Metanephros (tissue), 2 donors: ENCODE data around the gene KIR2DL4. TPM values are rescaled to one million over a fixed set of nuclear protein-coding genes. Genes with fewer than 3 reads are reported as not detected.

Source experiments
- small RNA-seq: library from RNA; depleted of rRNA; stranded (forward); fragments of <200 nt; gene quantifications from one replicate; pipeline ENCODE3, GENCODE V24; 2014; ENCODE audit warnings: low replicate concordance
- total RNA-seq: library from RNA; depleted of rRNA; stranded (reverse); fragments of >200 nt; gene quantifications from one replicate; pipeline ENCODE4 v1.2.3, GENCODE V29; 2014

Gene KIR2DL4
- total RNA-seq: not detected

DNA sequence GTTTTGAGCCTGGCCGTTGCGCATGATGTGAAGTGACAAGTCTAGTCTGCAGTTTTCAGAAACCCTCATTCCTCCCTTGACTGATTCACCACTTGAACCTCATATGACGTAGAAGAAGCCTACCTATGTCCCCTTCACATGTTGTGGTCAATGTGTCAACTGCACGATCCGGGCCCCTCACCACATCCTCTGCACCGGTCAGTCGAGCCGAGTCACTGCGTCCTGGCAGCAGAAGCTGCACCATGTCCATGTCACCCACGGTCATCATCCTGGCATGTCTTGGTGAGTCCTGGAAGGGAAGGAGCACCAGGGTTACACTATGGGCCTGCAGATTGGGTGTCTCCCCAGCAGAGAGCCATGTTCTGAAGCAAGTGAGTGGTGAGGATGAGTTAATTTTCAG is at the start of gene KIR2DL4:
TSS of gene KIR2DL4 (plus strand) at position 201 of the 400 bp plus-strand sequence. CDS start at position 243, 42 bp downstream.

DNA sequence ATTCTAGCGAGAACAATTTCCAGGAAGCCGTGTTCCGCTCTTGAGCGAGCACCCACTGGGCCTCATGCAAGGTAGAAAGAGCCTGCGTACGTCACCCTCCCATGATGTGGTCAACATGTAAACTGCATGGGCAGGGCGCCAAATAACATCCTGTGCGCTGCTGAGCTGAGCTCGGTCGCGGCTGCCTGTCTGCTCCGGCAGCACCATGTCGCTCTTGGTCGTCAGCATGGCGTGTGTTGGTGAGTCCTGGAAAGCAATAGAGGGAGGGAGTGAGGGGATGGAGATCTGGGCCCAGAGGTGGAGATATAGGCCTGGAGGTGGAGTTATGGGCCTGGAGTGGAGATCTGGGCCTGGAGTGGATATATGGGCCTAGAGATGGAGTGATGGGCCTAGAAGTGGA is 33.8 kb upstream of the KIR2DL4 start, which contains the start of gene KIR2DL1:
TSS of gene KIR2DL1 (plus strand) at position 148 of the 400 bp plus-strand sequence. CDS start at position 206, 58 bp downstream.

DNA sequence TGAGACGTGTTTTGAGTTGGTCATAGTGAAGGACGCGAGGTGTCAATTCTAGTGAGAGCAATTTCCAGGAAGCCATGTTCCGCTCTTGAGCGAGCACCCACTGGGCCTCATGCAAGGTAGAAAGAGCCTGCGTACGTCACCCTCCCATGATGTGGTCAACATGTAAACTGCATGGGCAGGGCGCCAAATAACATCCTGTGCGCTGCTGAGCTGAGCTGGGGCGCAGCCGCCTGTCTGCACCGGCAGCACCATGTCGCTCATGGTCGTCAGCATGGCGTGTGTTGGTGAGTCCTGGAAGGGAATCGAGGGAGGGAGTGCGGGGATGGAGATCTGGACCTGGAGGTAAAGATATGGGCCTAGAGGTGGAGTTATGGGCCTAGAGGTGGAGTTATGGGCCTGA is 12.8 kb downstream of the KIR2DL4 start, which contains the start of gene KIR3DL1:
TSS of gene KIR3DL1 (plus strand) at position 218 of the 400 bp plus-strand sequence.

DNA sequence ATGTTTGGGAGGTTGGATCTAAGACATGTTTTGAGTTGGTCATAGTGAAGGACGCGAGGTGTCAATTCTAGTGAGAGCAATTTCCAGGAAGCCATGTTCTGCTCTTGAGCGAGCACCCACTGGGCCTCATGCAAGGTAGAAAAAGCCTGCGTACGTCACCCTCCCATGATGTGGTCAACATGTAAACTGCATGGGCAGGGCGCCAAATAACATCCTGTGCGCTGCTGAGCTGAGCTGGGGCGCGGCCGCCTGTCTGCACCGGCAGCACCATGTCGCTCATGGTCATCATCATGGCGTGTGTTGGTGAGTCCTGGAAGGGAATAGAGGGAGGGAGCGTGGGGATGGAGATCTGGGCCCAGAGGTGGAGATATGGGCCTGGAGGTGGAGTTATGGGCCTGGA is 29.1 kb downstream of the KIR2DL4 start, which contains the start of gene KIR2DS4:
TSS of gene KIR2DS4 (plus strand) at position 181 of the 400 bp plus-strand sequence.

DNA sequence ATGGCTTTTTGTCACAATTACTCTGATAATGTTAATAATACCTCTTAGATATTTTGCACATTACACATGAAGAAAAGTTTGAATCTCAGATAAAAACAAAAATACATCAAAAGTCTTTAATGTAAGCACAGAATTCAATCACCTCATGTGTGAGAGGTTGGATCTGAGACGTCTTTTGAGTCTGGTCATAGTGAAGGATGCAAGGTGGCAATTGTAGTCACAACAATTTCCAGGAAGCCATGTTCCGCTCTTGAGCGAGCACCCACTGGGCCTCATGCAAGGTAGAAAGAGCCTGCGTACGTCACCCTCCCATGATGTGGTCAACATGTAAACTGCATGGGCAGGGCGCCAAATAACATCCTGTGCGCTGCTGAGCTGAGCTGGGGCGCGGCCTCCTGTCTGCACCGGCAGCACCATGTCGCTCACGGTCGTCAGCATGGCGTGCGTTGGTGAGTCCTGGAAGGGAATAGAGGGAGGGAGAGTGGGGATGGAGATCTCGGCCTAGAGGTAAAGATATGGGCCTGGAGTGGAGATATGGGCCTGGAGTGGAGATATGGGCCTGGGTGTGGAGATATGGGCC is 46.7 kb downstream of the KIR2DL4 start, which contains the start of gene KIR3DL2:
TSS of gene KIR3DL2 (plus strand) at position 383 of the 580 bp plus-strand sequence. CDS start at position 416, 33 bp downstream.

Small RNAs within 50 kb of the gene (small RNA-seq; reads per million reads assigned to genes)
- gene KIR3DP1: not detected

Other genes starting within 250 kb of the KIR2DL4 start
- gene LILRA2, start 229.8 kb upstream of the KIR2DL4 start, total RNA-seq: 1.1 TPM
- 1.1 TPM for gene LILRA1, start 210.0 kb upstream of the KIR2DL4 start, total RNA-seq
- 3.4 TPM for gene LILRB1, start 173.1 kb upstream of the KIR2DL4 start, total RNA-seq
- gene LILRB4, start 140.6 kb upstream of the KIR2DL4 start, total RNA-seq: 2.9 TPM
- not detected for gene KIR3DL3, start 79.2 kb upstream of the KIR2DL4 start, total RNA-seq
- not detected for gene KIR2DL3, start 65.1 kb upstream of the KIR2DL4 start, total RNA-seq
- gene KIR2DL1, start 33.8 kb upstream of the KIR2DL4 start, total RNA-seq: not detected
- not detected for gene KIR3DL1, start 12.9 kb downstream of the KIR2DL4 start, total RNA-seq
- gene KIR2DS4, start 29.1 kb downstream of the KIR2DL4 start, total RNA-seq: not detected
- not detected for gene KIR3DL2, start 46.8 kb downstream of the KIR2DL4 start, total RNA-seq
- 14.2 TPM for gene FCAR, start 70.6 kb downstream of the KIR2DL4 start, total RNA-seq
- 0.70 TPM for gene NCR1, start 102.5 kb downstream of the KIR2DL4 start, total RNA-seq
- gene NLRP7, start 143.9 kb downstream of the KIR2DL4 start, total RNA-seq: 0.06 TPM
- 13.8 TPM for gene NLRP2, start 162.8 kb downstream of the KIR2DL4 start, total RNA-seq
- 0.47 TPM for gene GP6, start 234.7 kb downstream of the KIR2DL4 start, total RNA-seq